Karpas-422 (cell line): ENCODE data around the gene NEDD8. TPM values are rescaled to one million over a fixed set of nuclear protein-coding genes. Genes with fewer than 3 reads are reported as not detected.

Experiments used
- DNase-seq: peaks from one replicate; pipeline ENCODE4 v3.0.0-alpha.2; 2015
- H2AFZ ChIP-seq: fragments of 200-600 bp; sonication (generic); 2 replicates; pipeline ENCODE4 v1.6.1; 2014; ENCODE audit warnings: antibody characterized with exemption, low read length, mixed read lengths
- H3K27ac ChIP-seq: fragments of 200-600 bp; sonication (generic); 2 replicates; pipeline ENCODE4 v1.5.1; 2014; ENCODE audit warnings: mild to moderate bottlenecking, low read length, moderate library complexity
- H3K27me3 ChIP-seq: fragments of 200-600 bp; sonication (generic); 2 replicates; pipeline ENCODE4 v1.6.1; 2014; ENCODE audit warnings: low read length, mixed read lengths
- H3K36me3 ChIP-seq: fragments of 200-600 bp; sonication (generic); 2 replicates; pipeline ENCODE4 v1.6.1; 2014; ENCODE audit warnings: low read length, mixed read lengths; ENCODE audit not compliant: insufficient read depth
- H3K4me1 ChIP-seq: fragments of 200-600 bp; sonication (generic); 2 replicates; pipeline ENCODE4 v1.6.1; 2014; ENCODE audit warnings: mild to moderate bottlenecking, low read length, mixed read lengths
- H3K4me2 ChIP-seq: fragments of 200-600 bp; sonication (generic); 2 replicates; pipeline ENCODE4 v1.6.1; 2014; ENCODE audit warnings: low read length, low read depth, mild to moderate bottlenecking; ENCODE audit not compliant: poor library complexity, severe bottlenecking
- H3K4me3 ChIP-seq: fragments of 200-600 bp; sonication (generic); 2 replicates; pipeline ENCODE4 v1.5.1; 2014; ENCODE audit warnings: mild to moderate bottlenecking, antibody characterized with exemption, low read length, mixed read lengths
- H3K79me2 ChIP-seq: fragments of 200-600 bp; sonication (generic); 2 replicates; pipeline ENCODE4 v1.6.1; 2014; ENCODE audit warnings: mild to moderate bottlenecking, low read length, mixed read lengths
- H3K9ac ChIP-seq: fragments of 200-600 bp; sonication (generic); 2 replicates; pipeline ENCODE4 v1.6.0; 2014; ENCODE audit warnings: low read length
- H3K9me2 ChIP-seq: fragments of 200-600 bp; sonication (generic), shearing (Covaris generic); replicated peaks from 2 replicates; pipeline ENCODE4 v1.6.0; 2014; ENCODE audit warnings: mild to moderate bottlenecking, low read length, moderate library complexity; ENCODE audit not compliant: insufficient read depth
- H3K9me3 ChIP-seq: fragments of 300-700, 200-600 bp; sonication (generic); 2 replicates; pipeline ENCODE4 v1.6.1; 2014; ENCODE audit warnings: low read length, mixed read lengths
- H4K20me1 ChIP-seq: fragments of 200-600 bp; sonication (generic); 2 replicates; pipeline ENCODE4 v1.6.1; 2014; ENCODE audit warnings: mild to moderate bottlenecking, antibody characterized with exemption, low read length, low read depth; ENCODE audit not compliant: insufficient read depth
- total RNA-seq: library from RNA; depleted of rRNA; stranded (reverse); fragments of >200 nt; shearing (Covaris generic); gene quantifications from 2 replicates; pipeline ENCODE4 v1.2.3, GENCODE V29; 2014; ENCODE audit warnings: low replicate concordance

The NEDD8 gene
- total RNA-seq, 1 experiment from 2014 or later: 293 TPM

DNA sequence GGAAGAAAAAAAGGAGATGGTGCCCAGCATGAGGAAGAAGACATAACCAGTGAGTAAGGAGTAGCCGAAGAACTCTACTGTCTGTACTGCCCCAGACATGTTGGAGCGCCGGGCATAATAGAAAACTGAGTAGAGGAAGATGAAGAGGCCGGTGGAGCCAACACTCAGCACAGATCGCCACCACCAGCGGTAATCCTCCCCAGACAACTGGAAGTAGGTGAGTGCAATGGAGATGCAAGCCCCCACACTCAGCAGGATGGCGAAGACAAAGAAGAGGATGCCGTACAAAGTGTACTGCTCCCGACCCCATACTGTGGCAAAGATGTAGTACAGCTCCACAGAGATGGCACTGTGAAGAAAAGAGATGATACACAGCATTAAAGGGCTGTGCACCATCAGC is 42.7 kb downstream of the NEDD8 start:
- H3K36me3 ChIP-seq: peaks cover 41% of the 10 kb centered on the region
- H3K9ac ChIP-seq: peak overlapping the region; percentile 59
- H3K4me3 ChIP-seq: peak overlapping the region; percentile 72
- peak overlapping the region; percentile 64 for H3K27ac ChIP-seq
- H3K79me2 ChIP-seq: peaks cover 55% of the 10 kb centered on the region
- no peak overlapping the region for H2AFZ ChIP-seq
- H3K4me1 ChIP-seq: peaks cover 33% of the 10 kb centered on the region
- H4K20me1 ChIP-seq: no peaks in the 10 kb centered on the region
- H3K27me3 ChIP-seq: no peaks in the 10 kb centered on the region
- DNase-seq: no peak
- H3K9me3 ChIP-seq: no peaks in the 10 kb centered on the region
- H3K4me2 ChIP-seq: peak overlapping the region; percentile 96
- H3K9me2 ChIP-seq: no peaks in the 10 kb centered on the region

DNA sequence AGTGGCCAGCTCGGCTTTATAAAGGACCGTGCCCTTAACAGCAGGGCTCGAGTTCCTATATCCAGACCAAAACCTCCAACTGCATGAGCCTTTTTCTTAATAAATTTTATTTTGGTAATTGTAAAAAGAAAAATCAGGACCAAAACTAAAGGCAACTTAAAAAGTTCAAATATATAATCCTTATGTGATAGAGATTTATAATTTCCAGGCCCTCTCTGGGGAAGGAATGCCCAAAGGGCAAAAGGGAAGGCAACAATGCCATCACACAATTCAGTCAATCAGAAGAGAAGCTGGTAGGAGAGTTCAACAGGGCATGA is 43.1 kb downstream of the NEDD8 start:
- H2AFZ ChIP-seq: no peak overlapping the region
- peak overlapping the region; percentile 59 for H3K9ac ChIP-seq
- H3K4me3 ChIP-seq: peak overlapping the region; percentile 72
- no peaks in the 10 kb centered on the region for H3K27me3 ChIP-seq
- H3K4me1 ChIP-seq: peaks cover 28% of the 10 kb centered on the region
- no peak for DNase-seq
- H4K20me1 ChIP-seq: no peaks in the 10 kb centered on the region
- H3K9me2 ChIP-seq: no peaks in the 10 kb centered on the region
- H3K79me2 ChIP-seq: peaks cover 50% of the 10 kb centered on the region
- no peaks in the 10 kb centered on the region for H3K9me3 ChIP-seq
- H3K27ac ChIP-seq: peak overlapping the region; percentile 64
- H3K4me2 ChIP-seq: peak overlapping the region; percentile 96
- peaks cover 40% of the 10 kb centered on the region for H3K36me3 ChIP-seq

DNA sequence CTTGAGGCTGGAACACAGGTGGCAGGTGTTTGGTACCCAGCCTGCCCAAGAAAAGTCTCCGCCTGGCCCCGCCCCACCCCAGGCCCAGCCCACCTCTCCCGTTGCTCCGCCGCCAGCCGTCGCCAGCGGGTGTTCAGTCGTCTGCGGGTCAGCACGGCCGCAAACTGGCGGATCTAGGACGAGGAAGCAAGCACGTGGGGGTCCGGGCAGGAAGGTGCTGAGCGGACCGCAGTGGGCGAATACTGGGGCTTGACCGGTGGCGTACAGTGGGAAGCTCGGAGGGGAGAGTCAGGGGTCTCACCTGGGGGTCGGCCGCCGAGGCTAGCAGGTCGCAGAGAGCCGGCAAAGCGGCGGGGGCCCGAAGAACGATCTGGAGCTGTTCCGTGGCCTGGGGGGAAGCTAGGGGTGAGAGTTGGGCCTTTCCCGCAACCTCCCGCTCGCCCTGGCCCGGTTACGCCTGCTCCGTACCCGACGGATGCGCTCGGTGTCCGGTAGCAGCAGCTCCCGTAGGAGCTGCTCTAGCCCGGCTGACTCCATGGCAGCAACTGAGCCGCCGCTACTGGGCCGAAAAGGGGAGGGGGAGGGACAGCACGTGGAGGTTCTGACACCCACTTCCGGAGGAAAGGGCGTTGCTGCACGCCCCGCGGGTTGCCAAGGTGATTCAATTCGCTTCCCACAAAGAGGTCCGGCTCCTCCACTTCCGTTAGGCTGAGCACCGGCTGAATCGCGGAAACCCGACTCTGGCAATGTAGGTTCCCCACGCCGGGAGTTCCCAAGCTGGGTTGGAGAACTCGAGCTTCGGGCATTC is 43.7 kb downstream of the NEDD8 start, which contains the start of gene IPO4:
Gene IPO4 (minus strand): TSS at position 566 of the 808 bp plus-strand sequence. CDS start 29 bp downstream, at position 537.
- Histone ChIP-seq H3K4me2 (peak within 1 kb of the TSS; percentile 96), H3K36me3 (peaks cover 38% of the 10 kb centered on the region), H4K20me1 (no peaks in the 10 kb centered on the region), H3K27me3 (no peaks in the 10 kb centered on the region), H3K9ac (peak within 1 kb of the TSS; percentile 82), H3K4me3 (peak within 1 kb of the TSS; percentile 72), H3K27ac (peak within 1 kb of the TSS; percentile 64), H3K79me2 (peaks cover 47% of the 10 kb centered on the region), H3K4me1 (peaks cover 26% of the 10 kb centered on the region), H3K9me2 (no peaks in the 10 kb centered on the region), H2AFZ (no peak within 1 kb of the TSS), H3K9me3 (no peaks in the 10 kb centered on the region)
- DNase-seq: peak; percentile 100

DNA sequence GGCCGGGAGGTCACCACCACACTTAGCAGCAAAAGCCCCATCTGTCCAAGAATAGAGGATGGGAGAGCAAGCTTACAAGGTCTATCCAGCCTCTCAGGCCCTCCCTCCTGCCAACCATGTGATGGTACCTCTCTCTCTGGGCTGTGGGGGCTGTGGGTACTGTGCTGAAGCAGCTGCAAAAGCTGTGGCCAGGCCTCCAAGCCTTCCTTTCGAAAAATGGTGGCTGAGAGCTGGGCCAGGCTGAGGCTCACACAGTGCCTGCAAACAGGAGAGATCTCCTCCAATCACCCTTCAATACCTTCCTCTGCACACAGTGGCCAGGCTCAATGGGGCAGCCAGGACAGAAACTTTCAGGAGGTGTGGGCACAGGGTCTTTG is 44.6 kb downstream of the NEDD8 start:
- H3K9me3 ChIP-seq: no peaks in the 10 kb centered on the region
- peaks cover 41% of the 10 kb centered on the region for H3K79me2 ChIP-seq
- H3K27me3 ChIP-seq: no peaks in the 10 kb centered on the region
- H3K9ac ChIP-seq: peak overlapping the region; percentile 82
- peaks cover 32% of the 10 kb centered on the region for H3K36me3 ChIP-seq
- H3K4me1 ChIP-seq: peaks cover 26% of the 10 kb centered on the region
- H4K20me1 ChIP-seq: no peaks in the 10 kb centered on the region
- no peak for DNase-seq
- H3K9me2 ChIP-seq: no peaks in the 10 kb centered on the region
- peak overlapping the region; percentile 72 for H3K4me3 ChIP-seq
- H3K4me2 ChIP-seq: peak overlapping the region; percentile 96
- H3K27ac ChIP-seq: peak overlapping the region; percentile 44; the same call in 1 of the 2 replicates
- H2AFZ ChIP-seq: no peak overlapping the region

DNA sequence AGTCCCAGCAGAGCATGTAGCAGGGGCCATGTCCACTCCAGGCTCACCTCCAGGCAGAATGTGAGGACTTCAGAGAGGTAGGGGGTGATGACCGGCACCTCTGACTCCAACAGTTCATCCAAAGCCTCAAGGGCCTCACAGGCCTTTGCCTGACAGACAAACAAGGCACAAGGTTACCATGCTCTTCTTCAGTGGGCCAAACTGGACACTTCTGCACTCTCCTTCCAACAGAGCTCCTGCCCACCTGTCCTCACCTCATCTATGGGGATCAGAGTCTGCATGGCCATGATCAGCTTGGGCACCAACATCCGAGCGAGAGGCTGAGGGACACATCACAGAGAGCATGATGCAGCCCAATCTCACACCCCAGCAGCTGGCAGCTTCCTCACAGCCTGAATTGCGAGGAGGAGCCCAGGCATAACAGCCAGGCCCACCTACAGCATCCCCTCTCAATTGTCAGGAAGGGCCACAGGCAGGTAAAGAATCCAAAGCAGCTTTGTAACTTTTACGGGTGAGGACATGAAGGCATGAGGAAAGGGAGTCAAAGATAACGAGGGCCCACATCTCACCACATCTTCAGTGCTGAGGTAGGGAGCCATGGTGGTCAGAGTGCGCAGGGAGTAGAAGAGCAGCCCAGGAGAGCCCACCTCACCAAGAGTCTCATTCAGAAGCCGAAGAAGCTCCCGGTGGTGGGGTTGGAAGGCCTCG is 45.2 kb downstream of the NEDD8 start:
- Histone ChIP-seq H3K9me2 (no peaks in the 10 kb centered on the region), H3K9ac (peak overlapping the region; percentile 82), H3K9me3 (no peaks in the 10 kb centered on the region), H3K79me2 (peaks cover 36% of the 10 kb centered on the region), H2AFZ (no peak overlapping the region), H3K4me3 (peak overlapping the region; percentile 72; the same call in 1 of the 2 replicates), H3K27me3 (no peaks in the 10 kb centered on the region), H3K4me1 (peaks cover 26% of the 10 kb centered on the region), H3K27ac (no peak overlapping the region), H3K36me3 (peaks cover 27% of the 10 kb centered on the region; the same call in 1 of the 2 replicates), H3K4me2 (peak overlapping the region; percentile 96), H4K20me1 (no peaks in the 10 kb centered on the region)
- DNase-seq: no peak

DNA sequence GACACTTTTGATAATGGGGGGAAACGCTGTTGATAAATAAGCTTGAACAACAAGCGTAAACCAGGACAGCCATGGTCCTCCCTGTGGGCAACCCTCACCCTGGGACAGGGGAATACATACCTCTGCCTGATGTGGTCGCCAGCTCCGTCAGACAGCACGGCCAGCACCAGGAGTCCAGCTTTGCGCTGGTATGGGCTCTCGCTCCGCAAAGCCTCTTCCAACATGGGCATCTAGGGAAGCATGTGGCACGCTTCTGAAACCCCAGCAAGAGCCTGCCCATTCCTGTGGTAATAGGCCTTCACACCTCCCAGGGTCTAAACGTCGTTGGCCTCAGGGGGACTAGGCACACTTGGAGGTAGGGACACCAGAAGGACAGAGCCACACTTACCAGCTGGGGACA is 46.4 kb downstream of the NEDD8 start:
- Histone ChIP-seq H3K9ac (no peak overlapping the region), H3K27me3 (no peaks in the 10 kb centered on the region), H3K27ac (no peak overlapping the region), H3K9me2 (no peaks in the 10 kb centered on the region), H2AFZ (no peak overlapping the region), H3K9me3 (no peaks in the 10 kb centered on the region), H3K79me2 (peaks cover 26% of the 10 kb centered on the region), H3K4me2 (no peak overlapping the region), H4K20me1 (no peaks in the 10 kb centered on the region), H3K36me3 (peaks cover 18% of the 10 kb centered on the region; the same call in 1 of the 2 replicates), H3K4me1 (peaks cover 26% of the 10 kb centered on the region), H3K4me3 (no peak overlapping the region)
- no peak for DNase-seq

DNA sequence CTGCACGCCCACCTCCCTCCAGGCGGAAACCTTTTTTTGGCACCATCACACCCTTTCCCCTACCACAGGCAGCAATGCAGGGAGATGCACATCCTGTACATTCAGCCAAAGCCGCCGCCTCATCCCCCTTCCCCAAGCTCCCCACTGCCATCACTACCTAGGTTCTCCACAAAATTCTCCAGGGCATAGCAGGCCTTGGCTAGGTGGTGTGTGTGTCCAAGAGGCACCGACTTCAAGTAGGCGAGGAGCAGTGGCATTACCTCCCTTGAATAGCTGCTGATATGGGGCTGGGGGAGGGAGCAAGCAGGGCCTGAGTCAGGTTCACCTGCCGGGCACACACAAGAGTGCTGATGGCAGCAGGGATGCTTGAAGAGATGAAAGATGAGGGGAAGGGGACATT is 47.1 kb downstream of the NEDD8 start:
- DNase-seq: no peak
- H3K9me3 ChIP-seq: no peaks in the 10 kb centered on the region
- H3K9ac ChIP-seq: no peak overlapping the region
- no peaks in the 10 kb centered on the region for H3K9me2 ChIP-seq
- 0 out of 2 replicates have a peak, but pooled peaks cover under 1% of the 10 kb centered on the region for H4K20me1 ChIP-seq
- no peak overlapping the region for H3K27ac ChIP-seq
- no peak overlapping the region for H3K4me2 ChIP-seq
- peaks cover 18% of the 10 kb centered on the region for H3K36me3 ChIP-seq
- peaks cover 26% of the 10 kb centered on the region for H3K79me2 ChIP-seq
- no peak overlapping the region for H2AFZ ChIP-seq
- no peaks in the 10 kb centered on the region for H3K27me3 ChIP-seq
- no peak overlapping the region for H3K4me3 ChIP-seq
- peaks cover 25% of the 10 kb centered on the region for H3K4me1 ChIP-seq
